ENCODE results near the gene AGPAT2.
A peak's percentile ranks its signal among the peaks of the same experiment; 100 is the strongest.
"Not testable (repeated sequence)": the region's sequence is repeated elsewhere in the genome, so short reads cannot be mapped to it uniquely, and the experiment has no call there.

AGPAT2 gene

GRCh38 chr9:136643596-136644342 lies 43.5 kb downstream of the AGPAT2 start:
- DNase-seq = no peak

DNA sequence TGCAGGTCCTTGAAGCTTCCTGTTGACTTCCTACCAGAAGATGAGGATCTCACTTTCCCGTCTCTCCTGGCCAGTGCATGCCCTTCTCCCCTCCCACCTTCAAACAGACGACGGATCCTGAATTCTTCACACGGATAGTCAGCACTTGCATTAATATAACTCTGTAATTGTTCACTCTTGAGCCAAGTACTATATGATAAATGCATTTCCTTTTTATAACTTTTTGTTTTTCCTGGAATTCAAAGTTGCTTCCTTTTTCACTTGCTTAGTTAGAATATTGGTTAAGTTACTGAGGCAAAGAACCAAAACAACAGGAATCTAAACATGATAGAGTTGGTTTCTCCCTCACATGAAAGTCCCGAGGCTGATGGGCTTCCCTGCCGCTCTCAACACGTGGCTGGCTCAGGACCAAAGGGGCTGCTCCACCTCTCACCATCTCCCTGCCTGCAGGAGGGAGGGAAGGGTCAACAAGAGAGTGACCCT lies 44.8 kb downstream of the AGPAT2 start:
- DNase-seq = no peak

DNA sequence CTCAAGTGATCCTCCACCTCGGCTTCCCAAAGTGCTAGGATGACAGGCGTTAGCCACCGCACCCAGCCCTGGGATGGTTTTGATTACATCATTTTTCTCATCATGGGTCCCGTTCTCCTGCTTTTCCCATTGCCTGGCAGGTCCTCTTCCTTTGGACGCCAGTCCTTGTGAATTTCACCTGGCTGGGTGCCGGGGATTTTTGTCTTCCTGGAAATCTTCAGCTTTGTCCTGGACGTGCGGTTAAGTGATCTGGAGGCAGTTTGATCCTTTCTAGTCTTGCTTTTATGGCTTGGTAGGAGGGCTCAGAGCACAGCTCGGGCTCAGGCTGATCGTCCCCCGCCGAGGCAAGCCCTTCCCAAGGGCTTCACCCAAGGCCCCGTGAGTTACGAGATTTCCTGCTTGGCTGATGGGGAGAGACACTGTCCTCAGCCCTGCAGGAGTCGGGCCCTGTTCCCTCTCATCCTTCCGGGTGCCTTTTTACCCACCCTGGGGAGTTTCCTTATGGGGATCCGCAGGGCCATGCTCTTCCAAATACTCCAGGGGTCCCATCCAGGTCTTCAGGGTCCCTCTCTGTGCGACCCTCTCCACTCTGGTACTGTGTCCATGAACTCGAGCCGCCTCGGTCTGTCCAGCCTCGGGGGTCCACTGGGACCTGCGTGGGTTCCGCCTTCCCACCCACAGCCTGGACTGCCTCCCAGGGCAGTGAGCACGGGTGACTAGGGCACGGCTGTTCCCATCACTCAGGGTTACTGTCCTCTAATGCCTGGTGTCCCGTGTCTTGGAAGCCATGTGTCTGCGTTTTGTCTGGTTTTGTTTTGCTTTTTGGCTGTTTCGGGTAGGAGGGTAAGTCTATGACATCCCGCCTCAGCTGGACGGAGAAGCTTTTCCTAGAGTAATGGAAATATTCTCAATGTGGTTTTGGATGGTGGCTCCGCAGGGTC lies 46.8 kb downstream of the AGPAT2 start:
- DNase-seq = no peak

GRCh38 chr9:136634904-136635303 lies 52.4 kb downstream of the AGPAT2 start:
- no peak for DNase-seq

GRCh38 chr9:136632491-136633106 lies 54.7 kb downstream of the AGPAT2 start:
- DNase-seq = not testable (repeated sequence)

GRCh38 chr9:136632072-136632471 lies 55.2 kb downstream of the AGPAT2 start:
- DNase-seq = not testable (repeated sequence)

GRCh38 chr9:136631038-136632000 lies 55.9 kb downstream of the AGPAT2 start:
- peak; percentile 37 for DNase-seq

DNA sequence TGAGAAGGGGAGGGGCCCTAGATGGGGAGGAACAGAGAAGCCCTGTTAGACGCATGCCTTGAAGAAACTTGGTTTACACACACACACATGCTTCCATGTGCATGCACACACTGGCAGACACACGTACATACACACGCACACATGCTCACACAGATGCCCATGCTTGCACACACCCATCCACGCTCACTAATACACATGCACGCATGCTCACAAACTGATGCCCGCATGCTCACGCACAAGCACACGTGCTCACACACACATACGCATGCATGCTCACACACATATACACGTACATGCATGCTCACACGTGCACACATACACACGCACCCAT lies 56.6 kb downstream of the AGPAT2 start:
- DNase-seq = no peak

- no peak for DNase-seq
Measured at GRCh38 chr9:136629879-136630661, 57.2 kb downstream of the AGPAT2 start.

- DNase-seq = no peak
Measured at GRCh38 chr9:136629001-136629878, 58.0 kb downstream of the AGPAT2 start.

GRCh38 chr9:136628268-136628667 lies 59.0 kb downstream of the AGPAT2 start:
- no peak for DNase-seq

GRCh38 chr9:136627703-136628102 lies 59.6 kb downstream of the AGPAT2 start:
- no peak for DNase-seq

DNA sequence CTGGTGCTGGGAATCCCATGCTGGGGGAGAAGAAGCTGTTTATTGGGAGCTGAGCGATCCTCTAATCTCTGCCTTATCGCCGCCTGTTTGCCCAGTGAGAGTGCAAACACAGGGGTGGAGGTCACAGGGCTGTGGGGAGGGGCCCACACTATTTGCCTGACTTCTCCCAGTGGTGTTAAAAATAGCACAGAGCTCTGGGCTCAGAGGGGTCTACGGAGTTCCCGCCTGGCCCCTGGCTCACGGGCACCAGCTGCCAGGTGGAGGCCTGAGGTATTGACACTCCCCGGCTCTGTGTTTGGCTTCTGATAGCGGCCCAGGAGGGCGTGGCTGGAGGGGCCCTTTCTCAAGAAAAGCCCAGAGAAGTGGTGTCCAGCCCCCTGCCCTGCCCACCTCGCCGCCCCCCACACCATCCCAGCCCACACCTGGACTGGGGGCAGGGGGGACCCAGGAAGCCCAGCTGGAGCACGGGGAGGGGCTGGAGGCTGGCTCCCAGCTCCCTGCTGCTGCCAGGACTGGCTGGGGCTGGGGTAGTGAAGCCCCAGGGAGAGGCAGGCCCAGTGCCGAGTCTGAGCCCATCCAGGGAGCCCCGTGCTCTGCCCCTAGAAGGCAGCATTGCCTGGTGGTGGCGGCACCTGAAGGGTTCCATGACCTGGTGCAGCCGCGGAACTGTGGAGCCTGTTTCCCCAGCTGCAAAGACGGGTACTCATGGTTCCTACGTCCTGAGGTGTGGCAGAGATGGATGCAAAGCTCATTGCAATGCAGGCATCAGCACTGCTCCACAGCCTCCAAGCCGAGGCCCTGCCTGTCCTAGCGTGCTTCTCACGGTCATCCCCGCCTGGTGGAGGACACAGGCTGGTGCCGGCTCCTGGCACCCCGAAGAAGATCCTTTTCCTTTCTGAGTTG lies 60.3 kb downstream of the AGPAT2 start:
- DNase-seq = no peak

DNA sequence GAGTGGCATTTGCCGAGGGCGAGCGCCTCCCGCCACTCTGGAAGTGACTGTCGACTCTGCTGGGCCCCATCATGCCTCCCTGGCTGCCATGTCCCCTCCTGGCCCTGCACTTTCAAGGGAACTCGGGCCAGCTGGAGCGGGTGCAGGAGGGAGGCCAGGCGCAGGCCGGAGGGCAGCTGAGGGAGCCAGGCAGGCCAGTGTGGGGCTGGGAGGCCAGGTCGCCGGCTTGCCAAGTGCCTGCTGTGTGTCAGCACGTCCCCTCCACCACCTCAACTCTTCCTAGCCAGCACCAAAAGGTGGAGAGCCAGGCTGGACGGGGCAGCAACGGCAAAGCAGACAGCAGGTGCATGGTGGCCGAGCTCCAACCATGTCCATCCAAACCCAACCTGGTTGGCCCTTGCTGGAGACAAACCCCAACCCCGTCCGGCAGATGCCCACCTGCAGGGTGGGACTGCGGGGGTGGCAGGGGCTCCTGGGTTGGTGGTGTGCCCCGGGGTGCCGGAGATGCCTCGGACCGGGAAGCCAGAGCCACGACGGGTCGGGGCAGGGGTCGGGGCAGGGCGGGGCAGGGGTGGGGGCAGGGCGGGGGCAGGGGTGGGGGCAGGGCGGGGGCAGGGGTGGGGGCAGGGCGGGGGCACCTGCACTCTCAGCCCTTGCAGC lies 61.1 kb downstream of the AGPAT2 start:
- no peak for DNase-seq

DNA sequence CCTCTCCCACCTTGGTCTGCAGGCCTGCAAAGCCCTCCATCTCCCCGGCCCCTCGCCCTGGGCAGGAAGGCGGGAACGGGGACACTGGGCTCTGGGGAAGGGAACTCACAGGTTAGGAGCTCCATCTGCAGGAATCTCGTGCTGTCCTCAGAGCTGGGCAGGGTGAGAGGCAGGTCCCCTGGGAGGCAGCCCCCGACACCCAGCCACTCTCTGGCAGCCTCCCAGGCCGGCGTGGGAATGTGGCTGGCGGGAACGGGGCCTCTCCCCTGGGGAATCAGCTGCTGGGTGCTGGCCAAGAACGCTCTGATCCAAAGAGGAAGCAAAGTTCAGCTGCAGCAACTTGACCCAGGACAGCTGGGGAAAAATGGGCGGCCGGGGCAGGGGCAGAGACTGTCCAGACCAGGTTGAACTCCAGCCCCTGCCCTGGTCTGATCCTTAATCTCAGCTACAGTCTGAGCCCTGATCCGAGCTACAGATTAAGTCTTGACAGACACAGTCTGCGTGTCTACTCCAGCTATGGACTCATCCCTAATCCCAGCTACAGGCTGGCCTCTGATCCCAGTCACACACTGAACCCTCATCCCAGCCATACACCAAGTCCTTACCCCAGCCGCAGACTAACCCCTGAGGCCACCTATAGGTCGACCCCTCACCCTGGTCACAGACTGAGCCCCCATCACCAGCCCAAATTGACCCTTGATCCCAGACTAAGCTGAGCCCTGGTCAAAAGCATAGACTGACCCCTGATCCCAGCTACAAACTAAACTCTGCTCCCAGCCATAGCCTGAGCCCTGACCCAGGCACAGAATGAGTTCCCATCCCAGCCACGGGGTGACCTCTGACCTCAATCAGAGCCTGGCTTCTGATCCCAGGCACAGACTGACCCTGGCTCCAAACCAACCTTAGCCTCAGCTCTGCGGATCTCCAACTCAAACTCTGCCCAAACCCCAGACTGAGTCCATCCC lies 61.9 kb downstream of the AGPAT2 start:
- peak; percentile 21 for DNase-seq

DNA sequence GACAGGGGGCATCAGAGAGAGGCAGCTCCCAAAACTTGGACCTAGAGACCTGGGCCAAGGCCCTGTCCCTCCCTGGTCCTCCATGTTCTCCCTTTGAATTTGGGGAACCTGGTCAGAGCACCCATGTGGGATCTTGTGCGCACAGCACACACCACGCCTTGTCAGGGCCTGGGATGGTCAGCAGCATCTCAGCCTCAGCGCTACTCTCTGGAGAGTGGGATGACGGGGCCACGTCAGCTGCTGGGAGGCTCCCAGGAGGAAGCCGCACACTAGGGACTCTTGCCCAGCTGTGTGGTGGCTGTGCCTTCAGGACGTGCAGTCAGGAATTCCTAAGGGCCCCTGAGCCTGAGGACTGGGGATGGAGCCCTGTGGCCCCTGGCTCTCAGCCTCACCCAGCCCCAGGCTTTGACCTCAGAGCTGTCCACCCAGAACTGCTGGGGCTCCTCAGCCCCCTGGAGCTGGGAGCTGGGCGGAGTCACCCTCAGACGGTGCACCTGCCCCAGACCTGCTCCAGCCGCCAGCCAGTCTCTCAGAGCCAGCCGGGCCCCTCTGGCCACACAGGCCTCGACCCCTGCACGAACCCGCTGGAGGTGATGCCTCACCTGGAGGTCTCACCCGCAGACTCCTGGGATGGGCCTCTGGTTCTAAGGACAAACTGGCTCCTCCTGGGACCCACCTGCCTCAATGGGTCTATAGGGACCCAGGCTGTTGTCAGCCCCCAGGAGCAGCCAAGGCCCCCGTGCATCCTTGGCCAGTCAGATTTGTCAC lies 62.9 kb downstream of the AGPAT2 start:
- DNase-seq = no peak

GRCh38 chr9:136623842-136624183 lies 63.4 kb downstream of the AGPAT2 start:
- DNase-seq = no peak

Measured in NCI-H226 (cell line).